Vagina (tissue), 2 donors: ENCODE data around the gene CEP89.

ENCODE experiments used
- CTCF ChIP-seq, 3 experiments: fragments of 450-650 bp in 2 of 3; fragments of 200-600 bp in 1 of 3; sonication (generic) in 1 of 3; IDR thresholded peaks; one replicate each; pipeline ENCODE4 v1.5.1; 2017 to 2019; ENCODE audit warnings: antibody characterized with exemption in 3 of 3, mild to moderate bottlenecking in 2 of 3, moderate library complexity in 2 of 3
- POLR2A ChIP-seq, 2 donors: fragments of 450-650 bp; IDR thresholded peaks; one replicate each; pipeline ENCODE4 v1.6.1; 2017; ENCODE audit warnings: antibody characterized with exemption in 2 of 2, mild to moderate bottlenecking in 2 of 2, moderate library complexity in 2 of 2
- POLR2AphosphoS5 ChIP-seq, 2 donors: sonication (generic); formaldehyde crosslinking; IDR thresholded peaks; one replicate each; pipeline ENCODE4 v1.9.0; 2017; ENCODE audit warnings: antibody characterized with exemption in 2 of 2, mild to moderate bottlenecking in 2 of 2, low read depth in 1 of 2; ENCODE audit not compliant: insufficient read depth in 1 of 2

- TF ChIP-seq CTCF (IDR thresholded peaks at IDR 0.05) (no peak), POLR2AphosphoS5 (IDR thresholded peaks at IDR 0.05; ENCODE audit: insufficient read depth in 1 of 2, low read depth in 1 of 2) (no peak), POLR2A (IDR thresholded peaks at IDR 0.05) (no peak)
Measured at GRCh38 chr19:32865326-32865725, 106.4 kb downstream of the CEP89 start.
